Upper lobe of left lung (tissue), 6 donors: ENCODE results near the gene VPS13A. TPM values are rescaled to one million over a fixed set of nuclear protein-coding genes. Genes with fewer than 3 reads are reported as not detected.

Experiments used
- ATAC-seq, 2 donors: fragments of 200-7000 bp; cut with Tn5 transposase; one replicate each; pipeline ENCODE4 v1.9.1; 2022; ENCODE audit warnings: mild to moderate bottlenecking in 2 of 2, moderate library complexity in 2 of 2; ENCODE audit not compliant: low FRiP score in 2 of 2
- DNase-seq, 2 donors: peaks; one replicate each; pipeline ENCODE4 v3.0.0-alpha.2; 2019 to 2020
- H3K27ac ChIP-seq, 4 donors: fragments of 200-600 bp; sonication (generic); one replicate each; pipeline ENCODE4 v1.5.1; 2016 to 2019
- H3K27me3 ChIP-seq, 4 donors: fragments of 200-600 bp; sonication (generic); one replicate each; pipeline ENCODE4 v1.5.1; 2017 to 2019
- H3K36me3 ChIP-seq, 4 donors: fragments of 200-600 bp; sonication (generic); one replicate each; pipeline ENCODE4 v1.5.1; 2016 to 2019
- H3K4me1 ChIP-seq, 4 donors: fragments of 200-600 bp; sonication (generic); one replicate each; pipeline ENCODE4 v1.5.1; 2018 to 2019
- H3K4me3 ChIP-seq, 4 donors: fragments of 200-600 bp; sonication (generic); one replicate each; pipeline ENCODE4 v1.5.1; 2017 to 2019; ENCODE audit warnings: mild to moderate bottlenecking in 2 of 4, moderate library complexity in 1 of 4
- H3K9me3 ChIP-seq, 4 donors: fragments of 200-600 bp; sonication (generic); one replicate each; pipeline ENCODE4 v1.5.1; 2018 to 2019
- EP300 ChIP-seq, 4 donors: sonication (generic); formaldehyde crosslinking; IDR thresholded peaks; one replicate each; pipeline ENCODE4 v1.5.1; 2017; ENCODE audit warnings: antibody characterized with exemption in 4 of 4, control low read depth in 2 of 4
- POLR2A ChIP-seq, 4 donors: fragments of 450-650 bp; IDR thresholded peaks; one replicate each; pipeline ENCODE4 v1.5.1; 2016 to 2017; ENCODE audit warnings: antibody characterized with exemption in 4 of 4, mild to moderate bottlenecking in 2 of 4
- POLR2AphosphoS5 ChIP-seq, 2 donors: sonication (generic); formaldehyde crosslinking; IDR thresholded peaks; one replicate each; pipeline ENCODE4 v1.5.1; 2017; ENCODE audit warnings: antibody characterized with exemption in 2 of 2
- WGBS, 2 donors: methylation state at CpG; one replicate each; pipeline ENCODE4 v1.1.5; 2017 to 2018; 5-methylcytosine and 5-hydroxymethylcytosine counted together
- total RNA-seq, 6 donors: library from RNA; depleted of rRNA in 4 of 6; stranded (reverse); fragments of >200 nt in 4 of 6; gene quantifications; one replicate each; pipeline versions ENCODE4 v1.1.0 to v1.2.1, GENCODE V29; 2016 to 2021
- TF ChIP-seq, protein P1 (sequence below), 6 experiments: fragments of 450-650 bp in 4 of 6; fragments of 200-600 bp in 2 of 6; sonication (generic) in 2 of 6; IDR thresholded peaks; one replicate each; pipeline ENCODE4 v1.5.1; 2016 to 2019; ENCODE audit warnings: antibody characterized with exemption in 6 of 6
- donor health status: DM: no; HTN: no; CAD: no; lungs with moderate emphysema.
- donor health status: DM: no; HTN: yes; CAD: no; lungs with severe emphysema.

Gene VPS13A
- total RNA-seq, 6 donors from 2014 or later: 21.6 to 90.0 (median 31.4) TPM

DNA sequence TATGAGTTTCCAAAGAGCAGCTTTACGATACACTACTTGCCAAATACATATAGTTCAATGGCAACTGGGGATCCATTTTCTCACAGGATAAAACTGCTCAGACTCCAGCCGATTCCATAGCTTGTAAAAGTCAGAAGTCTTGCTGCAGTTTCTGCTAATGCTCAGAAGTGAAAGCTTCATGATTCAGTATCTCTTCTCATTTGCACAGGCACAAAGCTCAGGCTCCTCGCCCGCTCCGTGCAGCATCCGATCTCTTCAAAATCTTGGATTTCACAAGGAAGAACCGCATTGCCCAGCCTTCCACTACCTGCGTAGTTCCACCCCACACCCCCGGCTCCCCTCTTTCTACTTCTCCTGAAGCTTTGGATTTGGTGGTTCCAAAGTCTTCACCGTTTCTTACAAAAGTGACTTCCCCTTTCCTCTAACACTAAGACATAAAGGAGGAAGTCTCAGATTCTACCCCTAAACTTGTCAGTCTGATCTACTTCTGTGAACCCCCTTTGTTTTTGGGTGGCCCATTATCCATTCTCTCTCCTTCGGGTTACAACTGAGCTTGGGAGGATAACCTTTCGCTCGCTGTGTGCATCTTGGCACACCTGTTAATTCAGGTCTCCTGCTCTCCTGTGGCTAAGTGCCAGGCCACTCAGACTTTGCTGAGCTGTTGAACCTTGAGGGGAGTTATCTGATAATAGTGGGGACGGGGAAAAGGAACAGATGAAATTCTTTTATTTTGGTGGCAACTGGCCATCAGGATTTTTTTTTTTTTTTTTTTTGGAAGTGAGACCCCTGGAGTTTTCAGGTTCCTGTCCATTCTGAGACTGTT lies 276.7 kb downstream of the VPS13A start:
- ATAC-seq: peak in 1 of 2 donors; percentile 24
- Histone ChIP-seq H3K4me1 (peaks cover 13 to 20% (median 16%) of the 10 kb centered on the region in 4 donors), H3K36me3 (no peaks in the 10 kb centered on the region), H3K27ac (no peak overlapping the region), H3K4me3 (no peak overlapping the region), H3K9me3 (no peaks in the 10 kb centered on the region), H3K27me3 (no peaks in the 10 kb centered on the region)
- WGBS, 2 donors: 74 to 76% methylated on average over 14 of the region's 14 CpGs
- TF ChIP-seq POLR2A (IDR thresholded peaks at IDR 0.05): no peak
- no peak for TF ChIP-seq EP300 (IDR thresholded peaks at IDR 0.05)
- TF ChIP-seq POLR2AphosphoS5 (IDR thresholded peaks at IDR 0.05): no peak
- TF ChIP-seq, protein P1, sequence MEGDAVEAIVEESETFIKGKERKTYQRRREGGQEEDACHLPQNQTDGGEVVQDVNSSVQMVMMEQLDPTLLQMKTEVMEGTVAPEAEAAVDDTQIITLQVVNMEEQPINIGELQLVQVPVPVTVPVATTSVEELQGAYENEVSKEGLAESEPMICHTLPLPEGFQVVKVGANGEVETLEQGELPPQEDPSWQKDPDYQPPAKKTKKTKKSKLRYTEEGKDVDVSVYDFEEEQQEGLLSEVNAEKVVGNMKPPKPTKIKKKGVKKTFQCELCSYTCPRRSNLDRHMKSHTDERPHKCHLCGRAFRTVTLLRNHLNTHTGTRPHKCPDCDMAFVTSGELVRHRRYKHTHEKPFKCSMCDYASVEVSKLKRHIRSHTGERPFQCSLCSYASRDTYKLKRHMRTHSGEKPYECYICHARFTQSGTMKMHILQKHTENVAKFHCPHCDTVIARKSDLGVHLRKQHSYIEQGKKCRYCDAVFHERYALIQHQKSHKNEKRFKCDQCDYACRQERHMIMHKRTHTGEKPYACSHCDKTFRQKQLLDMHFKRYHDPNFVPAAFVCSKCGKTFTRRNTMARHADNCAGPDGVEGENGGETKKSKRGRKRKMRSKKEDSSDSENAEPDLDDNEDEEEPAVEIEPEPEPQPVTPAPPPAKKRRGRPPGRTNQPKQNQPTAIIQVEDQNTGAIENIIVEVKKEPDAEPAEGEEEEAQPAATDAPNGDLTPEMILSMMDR (IDR thresholded peaks at IDR 0.05): no peak
- no peak for DNase-seq

DNA sequence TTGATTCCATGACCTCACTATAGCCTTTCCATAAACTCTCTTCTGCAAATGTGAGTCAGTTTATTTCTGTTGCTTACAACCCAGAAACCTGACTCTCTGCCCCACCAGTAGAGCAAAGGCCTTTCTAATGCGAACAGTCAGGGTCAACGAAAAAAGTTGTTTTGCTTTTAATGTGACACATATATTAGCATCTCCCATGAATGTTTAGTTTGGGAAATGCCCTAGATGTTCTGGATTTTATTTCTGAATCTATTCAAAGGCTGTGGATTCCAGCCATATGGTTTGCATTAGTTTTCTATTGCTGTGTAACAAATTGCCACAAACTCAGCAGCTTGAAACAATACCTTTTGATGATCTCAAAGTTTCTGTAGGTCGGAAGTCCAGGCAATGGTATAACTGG lies 277.3 kb downstream of the VPS13A start:
- Histone ChIP-seq H3K27ac (no peak overlapping the region), H3K4me1 (peaks cover 10 to 20% (median 16%) of the 10 kb centered on the region in 4 donors), H3K9me3 (no peaks in the 10 kb centered on the region), H3K36me3 (no peaks in the 10 kb centered on the region), H3K4me3 (no peak overlapping the region), H3K27me3 (no peaks in the 10 kb centered on the region)
- WGBS, 2 donors: 82 to 92% methylated on average over 3 of the region's 3 CpGs
- DNase-seq (no peak), ATAC-seq (no peak)
- no peak for TF ChIP-seq POLR2AphosphoS5 (IDR thresholded peaks at IDR 0.05)
- no peak for TF ChIP-seq EP300 (IDR thresholded peaks at IDR 0.05)
- TF ChIP-seq POLR2A (IDR thresholded peaks at IDR 0.05): no peak
- TF ChIP-seq, protein P1 (IDR thresholded peaks at IDR 0.05): no peak

DNA sequence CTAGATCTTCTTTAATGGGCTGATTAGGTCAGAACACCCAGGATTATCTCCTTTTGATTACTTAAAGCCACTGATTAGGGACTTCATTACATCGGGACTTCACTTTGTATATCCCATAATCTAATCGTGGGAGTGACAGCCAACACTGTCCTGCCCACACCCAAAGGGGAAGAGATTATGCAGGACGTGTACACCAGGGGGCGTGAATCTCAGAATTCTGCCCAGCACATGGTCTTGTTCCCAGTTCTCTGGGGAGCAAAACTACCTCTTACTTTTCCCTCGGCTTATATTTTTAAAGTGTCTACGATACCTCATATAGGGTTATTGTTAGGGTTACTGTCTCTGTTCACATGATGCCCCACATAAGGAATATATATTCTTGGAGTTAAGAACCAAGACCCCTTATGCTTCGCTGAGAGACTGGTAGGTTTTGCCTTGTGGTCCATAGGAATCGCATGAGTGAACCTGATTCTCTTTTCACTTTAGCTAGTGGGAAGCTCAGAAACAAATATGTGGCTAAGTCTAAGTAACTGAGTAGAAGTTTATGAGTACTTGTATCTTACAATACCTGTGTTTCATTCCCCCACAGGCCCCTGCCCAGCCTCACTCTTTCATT lies 278.1 kb downstream of the VPS13A start:
- H3K27me3 ChIP-seq: no peaks in the 10 kb centered on the region
- ATAC-seq (peak in 1 of 2 donors; percentile 54), DNase-seq (peak in 1 of 2 donors; percentile 38)
- no peaks in the 10 kb centered on the region for H3K9me3 ChIP-seq
- TF ChIP-seq EP300 (IDR thresholded peaks at IDR 0.05) (no peak), POLR2AphosphoS5 (IDR thresholded peaks at IDR 0.05) (no peak)
- TF ChIP-seq, protein P1 (IDR thresholded peaks at IDR 0.05): peak; percentile 24 to 56 (median 44)
- 65 to 75% methylated on average over 8 of the region's 8 CpGs for WGBS, 2 donors
- no peak overlapping the region for H3K4me3 ChIP-seq
- no peaks in the 10 kb centered on the region for H3K36me3 ChIP-seq
- H3K4me1 ChIP-seq: peaks cover 10 to 20% (median 16%) of the 10 kb centered on the region in 4 donors
- no peak overlapping the region for H3K27ac ChIP-seq

DNA sequence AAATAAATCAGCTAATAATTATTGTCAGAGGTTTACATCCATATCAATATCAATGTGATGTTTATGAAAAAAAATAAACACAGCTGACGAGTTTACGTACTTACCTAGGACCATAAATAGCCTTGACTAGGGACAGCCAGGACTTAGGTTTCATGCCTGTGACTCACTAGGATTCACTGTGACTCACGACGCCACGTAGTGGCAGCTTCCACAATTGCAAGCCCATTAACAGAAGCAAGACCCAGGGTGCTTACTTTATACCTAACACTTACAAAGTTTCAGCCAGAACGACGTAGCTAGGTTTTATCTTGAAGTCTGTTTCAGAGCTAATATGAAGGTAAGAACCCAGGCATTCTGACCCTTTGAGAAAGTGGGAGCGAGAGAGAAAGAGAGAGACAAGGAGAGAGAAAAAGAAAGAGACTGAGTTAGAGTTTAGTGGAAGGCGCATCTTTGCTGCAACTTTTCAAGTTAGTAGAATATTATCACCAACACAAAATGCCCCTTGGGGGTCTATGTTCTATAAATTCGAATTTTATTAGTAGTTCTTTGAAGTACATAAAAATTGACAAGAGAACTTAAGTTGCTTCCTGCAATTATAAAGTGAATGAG lies 279.6 kb downstream of the VPS13A start:
- Histone ChIP-seq H3K4me3 (no peak overlapping the region), H3K27ac (peak overlapping the region in 1 of 4 donors; percentile 23), H3K9me3 (no peaks in the 10 kb centered on the region), H3K27me3 (no peaks in the 10 kb centered on the region), H3K36me3 (no peaks in the 10 kb centered on the region), H3K4me1 (peaks cover 10 to 20% (median 16%) of the 10 kb centered on the region in 4 donors)
- peak in 1 of 2 donors; percentile 89 for DNase-seq
- 17 to 23% methylated on average over 10 of the region's 10 CpGs for WGBS, 2 donors
- no peak for TF ChIP-seq POLR2AphosphoS5 (IDR thresholded peaks at IDR 0.05)
- TF ChIP-seq POLR2A (IDR thresholded peaks at IDR 0.05): no peak
- TF ChIP-seq EP300 (IDR thresholded peaks at IDR 0.05): no peak
- TF ChIP-seq, protein P1 (IDR thresholded peaks at IDR 0.05): peak; percentile 81 to 95 (median 84)
- peak; percentile 90 to 95 for ATAC-seq
